ENCODE results near the gene LCN12.

DNA sequence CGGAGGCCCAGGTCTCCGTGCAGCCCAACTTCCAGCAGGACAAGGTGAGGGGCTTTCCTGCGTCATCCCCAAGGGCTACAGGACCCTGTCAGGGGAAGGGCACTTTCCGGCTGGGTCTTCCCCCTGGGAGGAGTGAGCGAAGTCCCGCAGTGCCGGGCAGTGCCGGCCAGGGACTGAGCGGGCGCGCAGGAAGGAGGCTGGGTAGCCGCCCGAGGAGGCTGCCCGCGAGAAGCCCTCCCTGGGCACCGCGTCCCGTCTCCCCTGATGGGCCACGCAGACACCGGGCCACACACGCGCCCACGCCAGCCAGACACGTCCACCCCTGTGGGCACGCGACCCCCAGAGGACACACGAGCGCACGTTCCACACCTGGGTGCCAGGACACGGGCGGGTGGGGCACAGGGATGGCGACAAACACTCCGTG lies 25.6 kb downstream of the LCN12 start:
- TF ChIP-seq, protein P1, sequence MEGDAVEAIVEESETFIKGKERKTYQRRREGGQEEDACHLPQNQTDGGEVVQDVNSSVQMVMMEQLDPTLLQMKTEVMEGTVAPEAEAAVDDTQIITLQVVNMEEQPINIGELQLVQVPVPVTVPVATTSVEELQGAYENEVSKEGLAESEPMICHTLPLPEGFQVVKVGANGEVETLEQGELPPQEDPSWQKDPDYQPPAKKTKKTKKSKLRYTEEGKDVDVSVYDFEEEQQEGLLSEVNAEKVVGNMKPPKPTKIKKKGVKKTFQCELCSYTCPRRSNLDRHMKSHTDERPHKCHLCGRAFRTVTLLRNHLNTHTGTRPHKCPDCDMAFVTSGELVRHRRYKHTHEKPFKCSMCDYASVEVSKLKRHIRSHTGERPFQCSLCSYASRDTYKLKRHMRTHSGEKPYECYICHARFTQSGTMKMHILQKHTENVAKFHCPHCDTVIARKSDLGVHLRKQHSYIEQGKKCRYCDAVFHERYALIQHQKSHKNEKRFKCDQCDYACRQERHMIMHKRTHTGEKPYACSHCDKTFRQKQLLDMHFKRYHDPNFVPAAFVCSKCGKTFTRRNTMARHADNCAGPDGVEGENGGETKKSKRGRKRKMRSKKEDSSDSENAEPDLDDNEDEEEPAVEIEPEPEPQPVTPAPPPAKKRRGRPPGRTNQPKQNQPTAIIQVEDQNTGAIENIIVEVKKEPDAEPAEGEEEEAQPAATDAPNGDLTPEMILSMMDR (IDR thresholded peaks at IDR 0.05), result no peak
- no peak for TF ChIP-seq POLR2A (IDR thresholded peaks at IDR 0.05)
